Liver (tissue), 9 donors: ENCODE data around the gene BRI3BP. TPM values are rescaled to one million over a fixed set of nuclear protein-coding genes. Genes with fewer than 3 reads are reported as not detected.

ENCODE experiments used
- DNase-seq: peaks from one replicate; pipeline ENCODE4 v3.0.0-alpha.2; 2017; ENCODE audit warnings: low spot score
- H3K27ac ChIP-seq, 2 donors: one replicate each; pipeline ENCODE4 v1.7.0; 2013; ENCODE audit warnings: inconsistent platforms in 2 of 2, low read length in 2 of 2, control low read depth in 1 of 2, low read depth in 1 of 2, mild to moderate bottlenecking in 1 of 2
- H3K27me3 ChIP-seq, 4 donors: one replicate each; pipeline versions ENCODE4 v1.6.1 to v1.7.0; 2013; ENCODE audit warnings: low read length in 3 of 4, inconsistent platforms in 1 of 4, mild to moderate bottlenecking in 1 of 4, moderate library complexity in 1 of 4; ENCODE audit not compliant: control insufficient read depth in 4 of 4, insufficient read depth in 4 of 4
- H3K36me3 ChIP-seq, 4 donors: one replicate each; pipeline versions ENCODE4 v1.6.1 to v1.7.0; 2013; ENCODE audit warnings: low read length in 3 of 4, mild to moderate bottlenecking in 3 of 4, low read depth in 1 of 4, moderate library complexity in 1 of 4; ENCODE audit not compliant: control insufficient read depth in 4 of 4, insufficient read depth in 3 of 4
- H3K4me1 ChIP-seq, 4 donors: one replicate each; pipeline versions ENCODE4 v1.6.1 to v1.7.0; 2013; ENCODE audit warnings: low read length in 3 of 4, mild to moderate bottlenecking in 3 of 4, moderate library complexity in 1 of 4; ENCODE audit not compliant: control insufficient read depth in 4 of 4, insufficient read depth in 4 of 4
- H3K4me3 ChIP-seq, 3 donors: one replicate each; pipeline versions ENCODE4 v1.6.1 to v1.7.0; 2013; ENCODE audit warnings: low read length in 3 of 3, control low read depth in 1 of 3, low read depth in 1 of 3, mild to moderate bottlenecking in 1 of 3
- H3K9ac ChIP-seq, 2 donors: one replicate each; pipeline ENCODE4 v1.7.0; 2013; ENCODE audit warnings: low read length in 2 of 2, mild to moderate bottlenecking in 2 of 2, moderate library complexity in 2 of 2, control low read depth in 1 of 2, low read depth in 1 of 2
- H3K9me3 ChIP-seq, 4 donors: one replicate each; pipeline versions ENCODE4 v1.6.1 to v1.7.0; 2013; ENCODE audit warnings: low read length in 3 of 4; ENCODE audit not compliant: control insufficient read depth in 4 of 4
- EGR1 ChIP-seq, 2 donors: IDR thresholded peaks; 2 replicates each; pipeline ENCODE4 v1.6.1; 2016 to 2018; ENCODE audit warnings: antibody characterized with exemption in 2 of 2, low read depth in 2 of 2
- HNF4G ChIP-seq: IDR thresholded peaks from 2 replicates; pipeline ENCODE4 v1.6.1; 2016; ENCODE audit warnings: antibody characterized with exemption
- JUND ChIP-seq, 2 donors: IDR thresholded peaks; 2 replicates each; pipeline ENCODE4 v1.6.1; 2016; ENCODE audit warnings: antibody characterized with exemption in 2 of 2
- NR2F2 ChIP-seq: IDR thresholded peaks from 2 replicates; pipeline ENCODE4 v1.6.1; 2016; ENCODE audit warnings: antibody characterized with exemption
- RAD21 ChIP-seq, 2 donors: IDR thresholded peaks; 2 replicates each; pipeline ENCODE4 v1.6.1; 2016; ENCODE audit warnings: antibody characterized with exemption in 2 of 2, mild to moderate bottlenecking in 2 of 2
- REST ChIP-seq: IDR thresholded peaks from 2 replicates; pipeline ENCODE4 v1.6.1; 2016; ENCODE audit warnings: antibody characterized with exemption, mild to moderate bottlenecking
- TAF1 ChIP-seq: conservative IDR thresholded peaks from 2 replicates; pipeline ENCODE4 v1.6.1; 2016; ENCODE audit warnings: antibody characterized with exemption, mild to moderate bottlenecking
- YY1 ChIP-seq: IDR thresholded peaks from 2 replicates; pipeline ENCODE4 v1.6.1; 2016; ENCODE audit warnings: antibody characterized with exemption, mild to moderate bottlenecking
- WGBS: extraction: QIAGEN DNeasy Blood & Tissue Kit; methylation state at CpG from one replicate; pipeline ENCODE4 v1.1.7; 2013; 5-methylcytosine and 5-hydroxymethylcytosine counted together
- polyA plus RNA-seq, 2 donors: library from polyadenylated mRNA; stranded (reverse) in 1 of 2; unstranded in 1 of 2; fragments of 200-250 nt in 1 of 2; fragments of >200 nt in 1 of 2; fragmentation: Nextera tagmentation in 1 of 2; extraction: Ambion mirVana in 1 of 2; gene quantifications; one replicate each; pipeline versions ENCODE4 v1.2.1 to v1.2.3, GENCODE V29; 2013 to 2015
- total RNA-seq, 2 donors: library from RNA; depleted of rRNA; stranded (reverse); fragments of >200 nt; gene quantifications; one replicate each; pipeline ENCODE4 v1.2.3, GENCODE V29; 2014
- TF ChIP-seq, protein P1 (sequence below): IDR thresholded peaks from 2 replicates; pipeline ENCODE4 v1.6.1; 2016; ENCODE audit warnings: antibody characterized with exemption
- TF ChIP-seq, protein P2 (sequence below): fragments of 150-350 bp; IDR thresholded peaks from 2 replicates; pipeline ENCODE4 v1.5.1; 2017; ENCODE audit warnings: improper control_type of control experiment, low read depth, low read length; ENCODE audit not compliant: missing input control
- TF ChIP-seq, protein P3 (sequence below): IDR thresholded peaks from 2 replicates; pipeline ENCODE4 v1.6.1; 2016; ENCODE audit warnings: antibody characterized with exemption
- donor health status: healthy.
- donor health status: healthy.
- donor health status: healthy.
- donor health status: healthy.
- donor health status: healthy.

Gene BRI3BP
- total and polyA plus RNA-seq, 4 donors: 2.4 to 15.3 (median 4.7) TPM

DNA sequence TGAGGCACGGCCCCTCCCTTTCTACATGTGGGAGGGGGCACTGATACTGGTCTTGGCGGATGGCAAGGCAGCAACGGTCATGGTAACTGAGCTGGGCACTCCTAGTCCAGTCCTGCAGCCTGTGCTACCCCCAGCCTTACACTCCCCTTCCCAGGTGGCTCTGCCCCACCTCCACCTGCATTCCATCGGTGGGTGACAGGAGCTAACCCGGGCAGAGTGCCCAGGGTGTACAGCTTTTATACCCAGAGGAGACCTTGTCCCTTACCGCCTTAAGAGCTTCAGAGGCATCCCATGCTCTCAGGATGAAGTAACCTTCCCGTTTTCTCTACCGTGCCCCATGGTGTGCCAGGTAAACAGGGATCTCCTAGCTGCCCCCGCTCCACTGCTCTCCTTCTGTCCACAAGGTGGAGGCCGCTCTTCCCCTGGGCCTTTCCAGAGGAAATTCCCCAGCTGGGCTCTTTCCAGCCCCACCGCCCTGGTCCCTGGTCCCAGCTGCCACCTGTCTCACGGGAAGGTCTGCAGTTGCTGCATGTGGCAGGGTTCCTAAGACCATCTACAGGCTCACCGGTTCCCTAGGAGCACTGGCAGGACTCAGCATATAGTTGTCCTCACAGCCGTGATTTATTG, 20.5 kb downstream of the BRI3BP start:
- Histone ChIP-seq H3K4me3 (no peak overlapping the region), H3K36me3 (peaks cover 2 to 15% (median 8%) of the 10 kb centered on the region in 4 donors), H3K4me1 (no peaks in the 10 kb centered on the region), H3K9me3 (no peaks in the 10 kb centered on the region), H3K9ac (no peak overlapping the region), H3K27ac (no peak overlapping the region), H3K27me3 (no peaks in the 10 kb centered on the region)
- 92% methylated on average over 14 of the region's 14 CpGs for WGBS
- no peak for DNase-seq
- no peak for TF ChIP-seq HNF4G
- TF ChIP-seq EGR1 (IDR thresholded peaks at IDR 0.05; ENCODE audit: low read depth in 2 of 2): no peak
- no peak for TF ChIP-seq NR2F2
- TF ChIP-seq, protein P1, sequence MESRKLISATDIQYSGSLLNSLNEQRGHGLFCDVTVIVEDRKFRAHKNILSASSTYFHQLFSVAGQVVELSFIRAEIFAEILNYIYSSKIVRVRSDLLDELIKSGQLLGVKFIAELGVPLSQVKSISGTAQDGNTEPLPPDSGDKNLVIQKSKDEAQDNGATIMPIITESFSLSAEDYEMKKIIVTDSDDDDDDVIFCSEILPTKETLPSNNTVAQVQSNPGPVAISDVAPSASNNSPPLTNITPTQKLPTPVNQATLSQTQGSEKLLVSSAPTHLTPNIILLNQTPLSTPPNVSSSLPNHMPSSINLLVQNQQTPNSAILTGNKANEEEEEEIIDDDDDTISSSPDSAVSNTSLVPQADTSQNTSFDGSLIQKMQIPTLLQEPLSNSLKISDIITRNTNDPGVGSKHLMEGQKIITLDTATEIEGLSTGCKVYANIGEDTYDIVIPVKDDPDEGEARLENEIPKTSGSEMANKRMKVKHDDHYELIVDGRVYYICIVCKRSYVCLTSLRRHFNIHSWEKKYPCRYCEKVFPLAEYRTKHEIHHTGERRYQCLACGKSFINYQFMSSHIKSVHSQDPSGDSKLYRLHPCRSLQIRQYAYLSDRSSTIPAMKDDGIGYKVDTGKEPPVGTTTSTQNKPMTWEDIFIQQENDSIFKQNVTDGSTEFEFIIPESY: no peak

DNA sequence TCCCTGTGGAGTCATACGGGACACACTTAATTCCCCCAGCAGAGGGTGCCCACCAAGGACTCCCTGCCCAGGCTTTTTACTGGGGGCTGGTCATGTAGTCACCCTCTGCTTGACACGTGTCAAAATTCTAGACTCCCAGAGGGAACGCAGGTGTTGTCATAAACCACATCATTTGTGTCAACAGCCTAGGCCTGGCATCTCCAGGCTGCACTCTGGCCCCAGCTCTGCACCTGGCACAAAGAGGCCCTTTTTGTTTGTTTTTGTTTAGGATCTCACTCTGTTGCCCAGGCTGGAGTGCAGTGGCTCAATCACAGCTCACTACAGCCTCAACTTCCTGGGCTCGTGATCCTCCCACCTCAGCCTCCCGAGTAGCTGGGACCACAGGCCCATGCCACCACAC, 21.1 kb downstream of the BRI3BP start:
- Histone ChIP-seq H3K36me3 (peaks cover 2 to 15% (median 8%) of the 10 kb centered on the region in 4 donors), H3K9me3 (no peaks in the 10 kb centered on the region), H3K4me1 (no peaks in the 10 kb centered on the region), H3K27ac (no peak overlapping the region), H3K27me3 (no peaks in the 10 kb centered on the region), H3K4me3 (no peak overlapping the region), H3K9ac (no peak overlapping the region)
- 94% methylated on average over 5 of the region's 5 CpGs for WGBS
- DNase-seq: no peak
- TF ChIP-seq, protein P2, sequence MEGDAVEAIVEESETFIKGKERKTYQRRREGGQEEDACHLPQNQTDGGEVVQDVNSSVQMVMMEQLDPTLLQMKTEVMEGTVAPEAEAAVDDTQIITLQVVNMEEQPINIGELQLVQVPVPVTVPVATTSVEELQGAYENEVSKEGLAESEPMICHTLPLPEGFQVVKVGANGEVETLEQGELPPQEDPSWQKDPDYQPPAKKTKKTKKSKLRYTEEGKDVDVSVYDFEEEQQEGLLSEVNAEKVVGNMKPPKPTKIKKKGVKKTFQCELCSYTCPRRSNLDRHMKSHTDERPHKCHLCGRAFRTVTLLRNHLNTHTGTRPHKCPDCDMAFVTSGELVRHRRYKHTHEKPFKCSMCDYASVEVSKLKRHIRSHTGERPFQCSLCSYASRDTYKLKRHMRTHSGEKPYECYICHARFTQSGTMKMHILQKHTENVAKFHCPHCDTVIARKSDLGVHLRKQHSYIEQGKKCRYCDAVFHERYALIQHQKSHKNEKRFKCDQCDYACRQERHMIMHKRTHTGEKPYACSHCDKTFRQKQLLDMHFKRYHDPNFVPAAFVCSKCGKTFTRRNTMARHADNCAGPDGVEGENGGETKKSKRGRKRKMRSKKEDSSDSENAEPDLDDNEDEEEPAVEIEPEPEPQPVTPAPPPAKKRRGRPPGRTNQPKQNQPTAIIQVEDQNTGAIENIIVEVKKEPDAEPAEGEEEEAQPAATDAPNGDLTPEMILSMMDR: no peak
- TF ChIP-seq YY1 (no peak), REST (no peak), RAD21 (IDR thresholded peaks at IDR 0.05) (no peak), HNF4G (no peak), JUND (IDR thresholded peaks at IDR 0.05) (no peak), EGR1 (IDR thresholded peaks at IDR 0.05; ENCODE audit: low read depth in 2 of 2) (no peak), NR2F2 (no peak), TAF1 (no peak)
- TF ChIP-seq, protein P3, sequence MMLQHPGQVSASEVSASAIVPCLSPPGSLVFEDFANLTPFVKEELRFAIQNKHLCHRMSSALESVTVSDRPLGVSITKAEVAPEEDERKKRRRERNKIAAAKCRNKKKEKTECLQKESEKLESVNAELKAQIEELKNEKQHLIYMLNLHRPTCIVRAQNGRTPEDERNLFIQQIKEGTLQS: no peak
- TF ChIP-seq, protein P1: no peak
